Nephron (organoid): ENCODE measurements around the gene NFX1.

Experiments used
- H3K27ac Mint-ChIP-seq, 3 experiments: 2 replicates each; pipeline ENCODE4 v1.8.0; 2020; ENCODE audit warnings: mixed read lengths in 3 of 3, mild to moderate bottlenecking in 2 of 3, moderate library complexity in 1 of 3
- H3K27me3 Mint-ChIP-seq: 2 replicates; pipeline ENCODE4 v1.8.0; 2021; ENCODE audit warnings: low read depth, mild to moderate bottlenecking, moderate library complexity, mixed read lengths
- H3K36me3 Mint-ChIP-seq: 2 replicates; pipeline ENCODE4 v1.8.0; 2020; ENCODE audit warnings: low read depth, mixed read lengths
- H3K4me1 Mint-ChIP-seq: 2 replicates; pipeline ENCODE4 v1.8.0; 2020; ENCODE audit warnings: mixed read lengths
- H3K4me3 Mint-ChIP-seq, 3 experiments: 2 replicates each; pipeline ENCODE4 v1.8.0; 2020; ENCODE audit warnings: mild to moderate bottlenecking in 3 of 3, mixed read lengths in 3 of 3, moderate library complexity in 2 of 3
- H3K9me3 Mint-ChIP-seq: 2 replicates; pipeline ENCODE4 v1.8.0; 2020; ENCODE audit warnings: mixed read lengths
- CTCF ChIP-seq, 3 experiments: fragments of 200-600 bp; sonication (generic); IDR thresholded peaks; one replicate each; pipeline ENCODE4 v1.5.0; 2021; ENCODE audit warnings: antibody characterized with exemption in 3 of 3; ENCODE audit not compliant: unreplicated experiment in 3 of 3

NFX1 gene

GRCh38 chr9:33246269-33246860 lies 44.0 kb upstream of the NFX1 start:
- Mint-ChIP-seq H3K27me3 (no peaks in the 10 kb centered on the region), H3K4me3 (no peak overlapping the region), H3K36me3 (peaks cover 11% of the 10 kb centered on the region), H3K9me3 (no peaks in the 10 kb centered on the region), H3K27ac (no peak overlapping the region), H3K4me1 (no peaks in the 10 kb centered on the region)
- no peak for TF ChIP-seq CTCF (IDR thresholded peaks at IDR 0.05; ENCODE audit: unreplicated experiment in 3 of 3)

GRCh38 chr9:33248606-33249005 lies 41.7 kb upstream of the NFX1 start:
- no peak for TF ChIP-seq CTCF (IDR thresholded peaks at IDR 0.05; ENCODE audit: unreplicated experiment in 3 of 3)
- Mint-ChIP-seq H3K4me1 (no peaks in the 10 kb centered on the region), H3K9me3 (no peaks in the 10 kb centered on the region), H3K4me3 (no peak overlapping the region), H3K36me3 (peaks cover 23% of the 10 kb centered on the region), H3K27me3 (no peaks in the 10 kb centered on the region), H3K27ac (no peak overlapping the region)

- Mint-ChIP-seq H3K36me3 (peaks cover 23% of the 10 kb centered on the region), H3K4me1 (no peaks in the 10 kb centered on the region), H3K4me3 (no peak overlapping the region), H3K27me3 (no peaks in the 10 kb centered on the region), H3K27ac (no peak overlapping the region), H3K9me3 (no peaks in the 10 kb centered on the region)
- no peak for TF ChIP-seq CTCF (IDR thresholded peaks at IDR 0.05; ENCODE audit: unreplicated experiment in 3 of 3)
Observed at GRCh38 chr9:33249087-33249658, 41.1 kb upstream of the NFX1 start.

- Mint-ChIP-seq H3K27me3 (no peaks in the 10 kb centered on the region), H3K9me3 (no peaks in the 10 kb centered on the region), H3K36me3 (peaks cover 31% of the 10 kb centered on the region), H3K27ac (no peak overlapping the region), H3K4me3 (no peak overlapping the region), H3K4me1 (no peaks in the 10 kb centered on the region)
- no peak for TF ChIP-seq CTCF (IDR thresholded peaks at IDR 0.05; ENCODE audit: unreplicated experiment in 3 of 3)
Observed at GRCh38 chr9:33249983-33250382, 40.3 kb upstream of the NFX1 start.

- no peak for TF ChIP-seq CTCF (IDR thresholded peaks at IDR 0.05; ENCODE audit: unreplicated experiment in 3 of 3)
- H3K27ac Mint-ChIP-seq = no peak overlapping the region
- no peaks in the 10 kb centered on the region for H3K27me3 Mint-ChIP-seq
- no peak overlapping the region for H3K4me3 Mint-ChIP-seq
- no peaks in the 10 kb centered on the region for H3K9me3 Mint-ChIP-seq
- no peaks in the 10 kb centered on the region for H3K4me1 Mint-ChIP-seq
- H3K36me3 Mint-ChIP-seq = peaks cover 34% of the 10 kb centered on the region
Observed at GRCh38 chr9:33250458-33250995, 39.8 kb upstream of the NFX1 start.

GRCh38 chr9:33254211-33254610 lies 36.1 kb upstream of the NFX1 start:
- Mint-ChIP-seq H3K27ac (no peak overlapping the region), H3K9me3 (no peaks in the 10 kb centered on the region), H3K27me3 (no peaks in the 10 kb centered on the region), H3K36me3 (peaks cover 43% of the 10 kb centered on the region), H3K4me3 (no peak overlapping the region), H3K4me1 (no peaks in the 10 kb centered on the region)
- TF ChIP-seq CTCF (IDR thresholded peaks at IDR 0.05; ENCODE audit: unreplicated experiment in 3 of 3) = no peak
